ENCODE data around the gene BACH2.
"Not testable (repeated sequence)": the region's sequence is repeated elsewhere in the genome, so short reads cannot be mapped to it uniquely, and the experiment has no call there.

The BACH2 gene

GRCh38 chr6:89927791-89928550 lies 368.7 kb downstream of the BACH2 start:
- DNase-seq: no peak

- no peak for DNase-seq
Observed at GRCh38 chr6:89927264-89927663, 369.4 kb downstream of the BACH2 start.

- DNase-seq: no peak
Observed at GRCh38 chr6:89925826-89926225, 370.8 kb downstream of the BACH2 start.

GRCh38 chr6:89924231-89924630 lies 372.4 kb downstream of the BACH2 start:
- no peak for DNase-seq

GRCh38 chr6:89921691-89922090 lies 375.0 kb downstream of the BACH2 start:
- no peak for DNase-seq

- DNase-seq: no peak
Observed at GRCh38 chr6:89921197-89921596, 375.4 kb downstream of the BACH2 start.

GRCh38 chr6:89917801-89918366 lies 378.8 kb downstream of the BACH2 start:
- no peak for DNase-seq

- DNase-seq: no peak
Observed at GRCh38 chr6:89917216-89917615, 379.4 kb downstream of the BACH2 start.

- no peak for DNase-seq
Observed at GRCh38 chr6:89916136-89916920, 380.3 kb downstream of the BACH2 start.

GRCh38 chr6:89910902-89911240 lies 385.8 kb downstream of the BACH2 start:
- no peak for DNase-seq

GRCh38 chr6:89910001-89910901 lies 386.4 kb downstream of the BACH2 start:
- not testable (repeated sequence) for DNase-seq

GRCh38 chr6:89895276-89895874 lies 401.3 kb downstream of the BACH2 start:
- no peak for DNase-seq

GRCh38 chr6:89894169-89894568 lies 402.5 kb downstream of the BACH2 start, which contains the start of gene GJA10:
GJA10 (plus strand) TSS chr6:89894469; CDS start chr6:89894469, 0 bp downstream.
- no peak for DNase-seq

- not testable (repeated sequence) for DNase-seq
Observed at GRCh38 chr6:89892577-89892976, 404.1 kb downstream of the BACH2 start.

GRCh38 chr6:89890845-89891528 lies 405.7 kb downstream of the BACH2 start:
- not testable (repeated sequence) for DNase-seq

GRCh38 chr6:89888871-89889270 lies 407.8 kb downstream of the BACH2 start:
- DNase-seq: no peak

GRCh38 chr6:89888138-89888514 lies 408.5 kb downstream of the BACH2 start:
- DNase-seq: no peak

- DNase-seq: no peak
Observed at GRCh38 chr6:89887452-89888137, 409.0 kb downstream of the BACH2 start.

GRCh38 chr6:89886378-89887120 lies 410.1 kb downstream of the BACH2 start:
- no peak for DNase-seq
